ENCODE measurements around the gene PARVA. TPM values are rescaled to one million over a fixed set of nuclear protein-coding genes. Genes with fewer than 3 reads are reported as not detected.

Gene PARVA
- total RNA-seq, 1 experiment from 2014 or later = 18.1 TPM

DNA sequence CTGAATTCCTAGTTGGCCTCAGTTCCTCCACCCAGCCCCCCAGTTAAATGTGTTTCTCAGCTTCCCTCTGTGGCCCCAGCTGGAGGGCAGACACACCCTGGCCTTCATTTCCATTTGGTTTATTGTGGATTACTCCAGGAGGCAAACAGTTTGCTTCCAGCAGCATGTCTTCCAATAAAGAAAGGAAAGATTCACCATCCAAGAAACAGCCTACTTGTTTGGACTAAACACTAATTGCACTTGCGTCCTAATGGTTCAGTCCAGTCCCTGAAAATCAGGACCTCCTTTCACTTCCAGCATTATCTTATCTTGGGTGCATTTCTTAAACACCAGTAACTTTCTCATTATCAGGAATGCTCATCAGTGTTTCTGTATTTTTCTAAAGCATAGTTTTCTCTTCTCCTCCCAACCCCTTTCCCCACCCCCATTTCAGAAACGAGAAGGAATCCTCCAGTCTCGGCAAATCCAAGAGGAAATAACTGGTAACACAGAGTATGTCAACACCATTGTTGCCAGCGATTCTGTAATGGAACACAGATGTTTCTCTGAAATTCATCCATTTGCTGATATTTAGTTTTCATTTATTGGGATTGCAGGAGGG, 130.9 kb downstream of the PARVA start:
- no peak overlapping the region for H2BK15ac ChIP-seq (ENCODE audit: low read depth, low read length)
- H3T11ph ChIP-seq (ENCODE audit: low read length) = no peak overlapping the region
- Mint-ChIP-seq H3K27me3 (ENCODE audit: low read depth) (no peaks in the 10 kb centered on the region), H3K4me1 (peaks cover 10 to 26% of the 10 kb centered on the region in 2 experiments), H3K9me3 (no peaks in the 10 kb centered on the region), H3K27ac (no peak overlapping the region; a peak in 1 of 7 replicates), H3K36me3 (ENCODE audit: insufficient read depth in 1 of 3, low read depth in 3 of 3) (no peaks in the 10 kb centered on the region), H3K4me3 (no peak overlapping the region)
- H3K14ac ChIP-seq (ENCODE audit: insufficient read depth, low read length) = no peak overlapping the region
- H3K23ac ChIP-seq (ENCODE audit: insufficient read length, low read depth, low read length) = no peak overlapping the region
- H4K91ac ChIP-seq (ENCODE audit: insufficient read length, low read depth, low read length) = no peak overlapping the region
- no peak overlapping the region for H2BK20ac ChIP-seq (ENCODE audit: low read depth, low read length, poor library complexity, severe bottlenecking)
- H3K4ac ChIP-seq (ENCODE audit: low read depth, low read length) = no peak overlapping the region
- no peaks in the 10 kb centered on the region for H4K20me1 ChIP-seq (ENCODE audit: control insufficient read depth, insufficient read depth, insufficient read length)
- H3K79me1 ChIP-seq (ENCODE audit: insufficient read depth, low read depth, low read length, poor library complexity, severe bottlenecking) = no peaks in the 10 kb centered on the region
- H3K9ac ChIP-seq (ENCODE audit: extremely low read depth, insufficient read length, low read length) = no peak overlapping the region
- no peak overlapping the region for H2BK12ac ChIP-seq (ENCODE audit: insufficient read length, low read depth, low read length)
- peaks cover 2% of the 10 kb centered on the region; the same call in 1 of the 2 replicates for H3K4me1 ChIP-seq (ENCODE audit: insufficient read depth, low read length)
- no peak overlapping the region for H3K18ac ChIP-seq (ENCODE audit: insufficient read length, low read depth, low read length)
- no peaks in the 10 kb centered on the region for H3K79me2 ChIP-seq (ENCODE audit: insufficient read depth, low read length)
- WGBS (ENCODE audit: extremely low coverage, insufficient read length, low lambda C conversion rate) = no CpG with 5 or more reads among the region's 4 CpGs
- no peak overlapping the region for H4K5ac ChIP-seq (ENCODE audit: insufficient read length, low read depth, low read length)
- no peaks in the 10 kb centered on the region for H3K9me3 ChIP-seq (ENCODE audit: control insufficient read depth, low read depth, low read length)
- H3K27ac ChIP-seq (ENCODE audit: insufficient read length, low read depth, low read length) = no peak overlapping the region
- H2AK5ac ChIP-seq (ENCODE audit: insufficient read length, low read length) = no peak overlapping the region
- no peak overlapping the region for H2AFZ ChIP-seq (ENCODE audit: low read length)
- no peak overlapping the region for H3K56ac ChIP-seq (ENCODE audit: insufficient read length, low read depth, low read length)
- H4K8ac ChIP-seq (replicated peaks; ENCODE audit: insufficient read length, low read depth, low read length) = no peak overlapping the region
- H2BK5ac ChIP-seq (ENCODE audit: insufficient read length, low read length) = no peak overlapping the region
- no peak overlapping the region for H3K4me2 ChIP-seq (ENCODE audit: insufficient read depth, insufficient read length, low read length)
- no peak overlapping the region for H2BK120ac ChIP-seq (ENCODE audit: low read depth, low read length, poor library complexity, severe bottlenecking)
- TF ChIP-seq, protein P1, sequence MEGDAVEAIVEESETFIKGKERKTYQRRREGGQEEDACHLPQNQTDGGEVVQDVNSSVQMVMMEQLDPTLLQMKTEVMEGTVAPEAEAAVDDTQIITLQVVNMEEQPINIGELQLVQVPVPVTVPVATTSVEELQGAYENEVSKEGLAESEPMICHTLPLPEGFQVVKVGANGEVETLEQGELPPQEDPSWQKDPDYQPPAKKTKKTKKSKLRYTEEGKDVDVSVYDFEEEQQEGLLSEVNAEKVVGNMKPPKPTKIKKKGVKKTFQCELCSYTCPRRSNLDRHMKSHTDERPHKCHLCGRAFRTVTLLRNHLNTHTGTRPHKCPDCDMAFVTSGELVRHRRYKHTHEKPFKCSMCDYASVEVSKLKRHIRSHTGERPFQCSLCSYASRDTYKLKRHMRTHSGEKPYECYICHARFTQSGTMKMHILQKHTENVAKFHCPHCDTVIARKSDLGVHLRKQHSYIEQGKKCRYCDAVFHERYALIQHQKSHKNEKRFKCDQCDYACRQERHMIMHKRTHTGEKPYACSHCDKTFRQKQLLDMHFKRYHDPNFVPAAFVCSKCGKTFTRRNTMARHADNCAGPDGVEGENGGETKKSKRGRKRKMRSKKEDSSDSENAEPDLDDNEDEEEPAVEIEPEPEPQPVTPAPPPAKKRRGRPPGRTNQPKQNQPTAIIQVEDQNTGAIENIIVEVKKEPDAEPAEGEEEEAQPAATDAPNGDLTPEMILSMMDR (conservative IDR thresholded peaks at IDR 0.05) = no peak
- no peak for DNase-seq
- H3K23me2 ChIP-seq (ENCODE audit: insufficient read length, low read depth, low read length, poor library complexity, severe bottlenecking) = no peaks in the 10 kb centered on the region
- H3K27me3 ChIP-seq (ENCODE audit: insufficient read depth, low read length) = no peaks in the 10 kb centered on the region
